NCI-H1436 (cell line): ENCODE measurements around the gene RALGAPB.

Experiments used
- DNase-seq: peaks from one replicate; lab custom pipeline; 2025; lab: John Stamatoyannopoulos, UW

The RALGAPB gene

DNA sequence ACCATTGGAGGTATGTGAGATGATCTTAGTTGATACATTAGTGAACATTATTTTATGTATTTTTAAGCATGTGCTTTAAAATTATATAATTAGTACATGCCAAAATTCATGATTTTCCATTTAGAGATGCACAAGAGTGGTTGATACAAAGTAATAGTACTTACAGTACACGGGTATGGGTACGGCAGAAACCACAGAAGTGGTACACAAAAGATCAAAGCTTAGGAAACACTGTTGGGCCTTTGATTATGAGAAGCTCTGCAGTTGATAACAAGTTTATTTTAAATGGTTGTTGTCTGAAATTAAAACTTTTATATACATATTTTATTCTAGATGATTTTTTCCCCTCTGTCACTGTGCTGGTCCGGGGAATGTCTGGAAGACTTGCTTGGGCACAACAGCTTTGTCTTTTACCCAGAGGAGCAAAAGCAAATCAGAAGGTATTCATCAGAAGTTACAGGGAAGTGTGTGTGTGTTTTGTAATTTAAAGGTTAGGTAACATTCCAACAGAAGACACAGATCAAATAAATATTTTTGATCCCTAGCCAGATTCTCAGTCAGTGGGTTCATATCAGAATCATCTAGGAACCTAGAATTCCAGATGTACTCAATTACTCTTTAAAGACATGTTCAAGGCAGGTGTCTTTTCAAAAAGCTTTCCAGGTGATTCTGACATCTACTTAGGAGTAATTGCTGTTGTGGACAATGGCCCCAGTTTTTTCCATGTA is 75.9 kb downstream of the RALGAPB start:
- no peak for DNase-seq

DNA sequence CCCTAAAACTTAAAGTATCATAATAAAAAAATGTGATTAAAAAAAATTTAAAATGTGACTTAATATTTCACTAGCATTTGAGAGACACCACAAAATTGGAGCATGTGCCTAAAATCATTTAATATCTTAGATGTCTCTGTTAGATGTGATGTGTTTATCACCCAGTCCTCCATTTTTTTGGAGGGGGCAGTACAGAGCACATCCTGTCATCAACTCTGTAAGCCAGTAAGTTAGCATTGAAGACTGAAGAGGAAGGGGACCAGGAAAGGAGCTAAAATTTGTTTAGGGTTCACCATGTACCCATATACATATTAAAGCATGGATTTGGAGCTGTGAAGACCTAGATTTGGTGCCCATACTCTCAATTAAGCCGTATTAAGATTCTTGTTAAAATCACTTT is 77.6 kb downstream of the RALGAPB start:
- DNase-seq, result no peak

GRCh38 chr20:38551056-38551626 is 78.5 kb downstream of the RALGAPB start:
- no peak for DNase-seq

DNA sequence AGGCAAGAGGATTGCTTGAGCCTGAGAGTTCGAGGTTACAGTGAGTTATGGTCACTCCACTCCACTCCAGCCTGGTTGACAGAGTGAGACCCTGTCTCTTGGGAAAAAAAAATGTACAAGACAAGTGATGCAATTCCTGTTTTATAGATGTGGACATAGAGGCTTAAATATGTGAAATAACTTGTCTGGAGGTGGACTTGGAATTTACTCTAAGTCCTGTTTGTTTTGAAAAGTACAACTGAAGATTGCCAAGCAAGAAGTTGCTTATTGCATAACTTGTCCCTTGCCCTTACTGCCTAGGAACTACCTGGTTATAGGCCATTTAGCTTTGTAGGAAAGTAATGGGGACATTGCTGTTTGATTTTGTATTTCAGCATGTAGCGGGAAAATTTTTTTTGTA is 82.3 kb downstream of the RALGAPB start:
- no peak for DNase-seq

GRCh38 chr20:38555395-38555794 is 82.8 kb downstream of the RALGAPB start:
- no peak for DNase-seq

- no peak for DNase-seq
Measured at GRCh38 chr20:38557174-38557573, 84.5 kb downstream of the RALGAPB start.

DNA sequence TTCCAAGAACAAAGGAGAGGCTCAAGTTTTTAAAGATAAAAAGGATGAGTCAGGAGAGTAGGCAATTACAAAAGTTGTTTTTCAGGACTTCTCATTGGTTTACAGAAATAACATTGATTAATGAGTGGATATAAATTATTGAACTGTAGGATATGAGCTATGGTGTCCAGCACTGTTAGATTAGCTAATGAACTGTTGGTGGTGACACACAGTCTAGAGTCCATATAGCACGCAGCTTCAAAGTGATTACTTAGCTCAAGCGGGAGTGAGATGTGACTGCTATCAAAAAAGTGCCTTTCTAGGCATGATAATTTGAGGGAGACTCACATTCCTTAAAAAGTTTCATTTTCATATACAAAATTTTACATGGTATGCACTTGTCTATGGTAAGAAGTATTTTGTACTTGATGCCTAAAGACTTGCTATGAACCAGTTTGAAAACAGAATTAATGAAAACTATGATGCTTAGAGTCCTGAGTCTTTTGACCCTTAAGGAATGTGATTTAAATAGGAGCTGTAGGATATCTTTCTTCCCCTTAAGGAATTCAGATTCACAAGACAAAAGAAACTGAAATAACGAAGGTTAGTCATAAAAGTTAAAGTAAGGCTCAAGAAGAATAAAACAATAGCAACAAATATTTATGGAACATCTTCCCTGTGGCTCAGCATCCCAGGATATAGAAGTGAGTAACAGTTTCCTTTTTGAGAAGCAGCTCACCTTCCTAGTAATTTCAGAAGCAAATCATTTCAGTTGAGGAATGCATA is 86.1 kb downstream of the RALGAPB start:
- DNase-seq, result no peak

GRCh38 chr20:38559764-38560163 is 87.1 kb downstream of the RALGAPB start:
- no peak for DNase-seq

DNA sequence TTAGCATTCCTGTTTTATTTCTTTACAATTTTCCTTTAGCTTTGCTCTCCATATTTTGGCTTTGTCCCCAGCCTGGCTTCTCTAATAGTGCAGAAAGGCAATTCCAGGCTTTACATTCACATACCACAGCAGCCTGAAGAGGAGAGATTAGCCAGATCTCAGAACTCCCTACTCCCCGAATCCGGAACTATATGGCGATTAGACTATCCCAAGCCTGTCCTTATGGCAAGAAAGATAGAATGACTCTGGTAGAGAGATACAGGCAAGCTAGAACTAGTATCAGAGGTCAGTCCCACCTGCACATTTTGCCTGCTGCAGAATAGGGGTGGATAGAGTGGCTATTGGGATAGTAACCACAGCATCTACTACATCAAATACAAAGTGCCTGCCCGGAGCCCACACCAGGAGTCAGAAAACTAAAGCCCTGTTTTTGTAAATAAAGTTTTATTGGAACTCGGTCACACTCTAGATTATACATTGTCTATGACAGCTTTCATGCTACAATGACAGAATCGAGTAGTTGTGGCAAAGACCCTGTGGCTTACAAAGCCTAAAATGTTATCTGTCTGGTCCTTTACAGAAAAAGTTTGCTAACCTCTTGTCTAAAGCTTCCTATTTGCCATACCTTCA is 91.3 kb downstream of the RALGAPB start:
- DNase-seq, result no peak

GRCh38 chr20:38564680-38565079 is 92.0 kb downstream of the RALGAPB start:
- DNase-seq, result no peak

- DNase-seq, result no peak
Measured at GRCh38 chr20:38566036-38566598, 93.5 kb downstream of the RALGAPB start.

GRCh38 chr20:38569747-38570525 is 97.3 kb downstream of the RALGAPB start:
- DNase-seq, result no peak

DNA sequence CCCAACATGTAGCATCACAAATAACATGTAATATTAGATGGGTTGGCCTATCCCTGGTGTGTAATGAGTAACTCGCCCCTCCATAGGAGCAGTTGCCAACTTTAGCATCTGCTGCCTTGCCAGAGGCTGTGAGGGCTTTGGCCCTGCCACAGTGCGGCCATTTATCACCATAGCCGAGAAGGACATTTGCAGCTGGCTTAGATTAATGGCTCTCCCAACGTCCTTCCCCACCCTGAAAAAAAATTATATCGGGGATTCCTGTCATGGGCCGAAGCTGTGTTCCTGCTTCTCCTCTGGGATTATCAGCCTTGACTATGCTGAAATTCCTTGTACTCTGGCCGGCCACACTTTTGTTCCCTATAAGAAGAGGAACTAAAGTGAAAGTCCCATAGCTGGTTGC is 100.8 kb downstream of the RALGAPB start:
- DNase-seq, result no peak

- no peak for DNase-seq
Measured at GRCh38 chr20:38579219-38579910, 106.7 kb downstream of the RALGAPB start.

DNA sequence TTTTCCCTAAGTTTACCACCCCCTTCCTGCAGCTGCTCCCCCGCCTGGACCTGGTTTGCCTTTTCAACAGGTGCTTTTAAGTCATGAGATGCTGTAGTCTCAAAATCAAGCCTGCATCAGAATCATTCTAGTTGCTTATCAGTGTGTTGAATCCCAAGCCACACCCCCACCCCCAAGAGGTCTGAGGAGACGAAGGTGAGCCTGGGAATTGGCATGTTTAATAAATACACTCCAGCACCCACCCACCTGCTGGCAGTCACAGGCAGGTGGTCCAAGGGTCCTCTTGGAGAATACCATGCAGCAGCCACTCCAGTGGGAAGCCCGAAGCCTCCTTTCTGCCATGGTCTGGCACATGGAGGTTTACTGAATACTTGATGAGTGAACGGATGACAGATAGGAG is 107.3 kb downstream of the RALGAPB start:
- no peak for DNase-seq

DNA sequence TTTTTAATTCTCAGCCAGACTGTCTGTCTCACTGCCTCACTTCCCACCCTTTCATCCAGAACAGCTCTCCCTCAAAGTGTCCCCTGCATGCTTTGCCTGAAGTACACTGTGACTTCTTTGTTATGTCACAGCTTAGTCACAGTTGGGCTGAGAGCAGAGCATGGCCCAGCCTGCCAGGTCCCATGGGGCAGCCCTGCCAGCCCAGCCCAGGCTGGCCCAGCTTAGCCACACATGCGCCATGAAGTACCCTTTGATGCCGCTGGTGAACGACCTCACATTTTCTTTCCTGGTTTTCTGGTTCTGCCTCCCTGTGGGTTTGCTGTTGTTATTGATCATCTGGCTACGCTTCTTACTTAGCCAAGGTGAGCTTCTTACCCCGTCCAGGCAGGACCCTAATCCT is 108.4 kb downstream of the RALGAPB start, which contains the start of gene ADIG:
ADIG (plus strand) TSS at position 185 of the 400 bp plus-strand sequence; CDS start at position 239, 54 bp downstream.
- peak; percentile 15 for DNase-seq

- DNase-seq, result no peak
Measured at GRCh38 chr20:38581830-38582358, 109.3 kb downstream of the RALGAPB start.

- DNase-seq, result no peak
Measured at GRCh38 chr20:38583306-38583705, 110.7 kb downstream of the RALGAPB start.

DNA sequence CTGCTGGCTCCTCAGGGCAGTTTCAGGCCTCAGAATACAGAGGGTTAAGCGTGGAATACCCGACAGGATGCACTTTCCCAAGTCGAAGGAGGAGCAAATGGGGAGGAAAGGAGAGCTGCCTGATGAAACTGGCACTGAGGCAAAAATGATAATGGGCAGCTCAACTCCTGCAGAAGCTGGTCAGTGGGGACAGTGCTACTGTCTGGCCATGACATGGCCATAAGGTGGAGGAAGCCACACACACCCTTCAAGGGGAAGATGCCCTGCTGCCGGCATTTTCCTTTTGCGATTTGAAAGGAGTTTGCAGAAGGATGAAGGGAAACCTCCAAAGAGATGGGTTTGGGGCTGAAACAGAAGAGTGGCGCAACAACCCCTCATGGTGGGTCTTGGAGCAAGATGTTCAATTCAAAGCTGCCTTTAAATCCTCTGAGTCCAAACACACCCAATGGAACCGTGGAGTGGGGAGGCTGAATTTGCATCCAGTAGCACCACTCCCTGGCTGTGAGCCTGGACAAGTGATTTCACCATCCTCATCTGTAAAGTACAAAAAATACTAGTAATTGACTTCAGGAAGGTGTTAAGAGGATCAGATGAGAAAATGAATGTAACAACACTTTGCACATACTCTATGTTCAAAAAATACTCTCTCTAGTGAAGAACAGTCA is 111.6 kb downstream of the RALGAPB start:
- DNase-seq, result no peak
